Stomach (tissue), 4 donors: ENCODE data around the gene OR6C76.

ENCODE experiments used
- POLR2A ChIP-seq, 4 donors: fragments of 450-650 bp; IDR thresholded peaks; one replicate each; pipeline ENCODE4 v1.6.1; 2016; ENCODE audit warnings: antibody characterized with exemption in 4 of 4, control low read depth in 2 of 4, mild to moderate bottlenecking in 1 of 4, moderate library complexity in 1 of 4
- TF ChIP-seq, protein P1 (sequence below), 7 experiments: fragments of 450-650 bp in 4 of 7; fragments of 200-600 bp in 3 of 7; sonication (generic) in 3 of 7; IDR thresholded peaks; one replicate each; pipeline ENCODE4 v1.5.1; 2016 to 2019; ENCODE audit warnings: antibody characterized with exemption in 7 of 7, control low read depth in 2 of 7, mild to moderate bottlenecking in 1 of 7

GRCh38 chr12:55470088-55470829 is 44.2 kb downstream of the OR6C76 start, which contains the start of gene OR6C70:
- TF ChIP-seq, protein P1, sequence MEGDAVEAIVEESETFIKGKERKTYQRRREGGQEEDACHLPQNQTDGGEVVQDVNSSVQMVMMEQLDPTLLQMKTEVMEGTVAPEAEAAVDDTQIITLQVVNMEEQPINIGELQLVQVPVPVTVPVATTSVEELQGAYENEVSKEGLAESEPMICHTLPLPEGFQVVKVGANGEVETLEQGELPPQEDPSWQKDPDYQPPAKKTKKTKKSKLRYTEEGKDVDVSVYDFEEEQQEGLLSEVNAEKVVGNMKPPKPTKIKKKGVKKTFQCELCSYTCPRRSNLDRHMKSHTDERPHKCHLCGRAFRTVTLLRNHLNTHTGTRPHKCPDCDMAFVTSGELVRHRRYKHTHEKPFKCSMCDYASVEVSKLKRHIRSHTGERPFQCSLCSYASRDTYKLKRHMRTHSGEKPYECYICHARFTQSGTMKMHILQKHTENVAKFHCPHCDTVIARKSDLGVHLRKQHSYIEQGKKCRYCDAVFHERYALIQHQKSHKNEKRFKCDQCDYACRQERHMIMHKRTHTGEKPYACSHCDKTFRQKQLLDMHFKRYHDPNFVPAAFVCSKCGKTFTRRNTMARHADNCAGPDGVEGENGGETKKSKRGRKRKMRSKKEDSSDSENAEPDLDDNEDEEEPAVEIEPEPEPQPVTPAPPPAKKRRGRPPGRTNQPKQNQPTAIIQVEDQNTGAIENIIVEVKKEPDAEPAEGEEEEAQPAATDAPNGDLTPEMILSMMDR (IDR thresholded peaks at IDR 0.05): no peak
- TF ChIP-seq POLR2A (IDR thresholded peaks at IDR 0.05): no peak
